ENCODE data around the gene APPL2. TPM values are rescaled to one million over a fixed set of nuclear protein-coding genes. Genes with fewer than 3 reads are reported as not detected.
"Not testable (repeated sequence)": the region's sequence is repeated elsewhere in the genome, so short reads cannot be mapped to it uniquely, and the experiment has no call there.

APPL2 gene
- polyA plus RNA-seq, 1 donor: 28.5 TPM

- DNase-seq (ENCODE audit: low read depth): no peak
Observed at GRCh38 chr12:105194947-105195346, 41.0 kb downstream of the APPL2 start.

- no peak for DNase-seq (ENCODE audit: low read depth)
Observed at GRCh38 chr12:105192624-105193225, 43.2 kb downstream of the APPL2 start.

GRCh38 chr12:105190530-105190929 is 45.4 kb downstream of the APPL2 start:
- DNase-seq (ENCODE audit: low read depth): no peak

DNA sequence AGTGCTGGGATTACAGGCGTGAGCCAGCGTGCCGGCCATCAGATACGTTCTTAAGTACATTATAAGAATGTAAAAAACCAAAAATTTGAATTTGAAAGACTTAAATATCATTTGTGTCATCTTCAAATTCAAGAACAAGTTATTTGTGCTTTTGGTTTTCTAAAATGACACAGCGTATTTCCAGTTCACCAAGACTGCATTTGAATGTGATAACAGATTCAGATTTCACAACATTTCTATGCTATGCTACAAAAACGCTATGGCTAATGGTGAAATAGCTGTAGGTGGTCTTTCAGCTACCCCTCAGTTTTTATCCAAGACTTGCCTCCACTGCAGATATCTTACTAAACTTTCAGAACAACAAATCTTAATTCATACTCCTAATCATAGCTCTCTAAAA is 46.7 kb downstream of the APPL2 start:
- no peak for DNase-seq (ENCODE audit: low read depth)

DNA sequence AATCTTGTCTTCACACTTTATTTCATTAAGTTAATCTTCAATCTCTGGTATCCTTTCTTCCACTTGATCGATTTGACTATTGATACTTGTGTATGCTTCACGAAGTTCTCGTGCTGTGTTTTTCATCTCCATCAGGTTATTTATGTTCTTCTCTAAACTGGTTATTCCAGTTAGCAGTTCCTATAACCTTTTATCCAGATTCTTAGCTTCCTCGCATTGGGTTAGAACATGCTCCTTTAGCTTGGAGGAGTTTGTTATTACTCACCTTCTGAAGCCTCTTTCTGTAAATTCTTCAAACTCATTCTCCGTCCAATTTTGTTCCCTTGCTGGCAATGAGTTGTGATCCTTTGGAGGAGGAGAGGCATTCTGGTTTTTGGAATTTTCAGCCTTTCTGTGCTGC is 52.0 kb downstream of the APPL2 start:
- DNase-seq (ENCODE audit: low read depth): not testable (repeated sequence)

DNA sequence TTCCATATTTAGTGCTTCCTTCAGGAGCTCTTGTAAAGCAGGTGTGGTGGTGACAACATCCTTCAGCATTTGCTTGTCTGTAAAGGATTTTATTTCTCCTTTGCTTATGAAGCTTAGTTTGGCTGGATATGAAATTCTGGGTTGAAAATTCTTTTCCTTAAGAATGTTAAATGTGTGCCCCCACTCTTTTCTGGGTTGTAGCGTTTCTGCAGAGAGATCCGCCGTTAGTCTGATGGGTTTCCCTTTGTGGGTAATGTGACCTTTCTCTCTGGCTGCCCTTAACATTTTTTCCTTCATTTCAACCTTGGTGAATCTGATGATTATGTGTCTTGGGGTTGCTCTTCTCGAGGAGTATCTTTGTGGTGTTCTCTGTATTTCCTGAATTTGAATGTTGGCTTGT is 52.6 kb downstream of the APPL2 start:
- not testable (repeated sequence) for DNase-seq (ENCODE audit: low read depth)

GRCh38 chr12:105179114-105179513 is 56.9 kb downstream of the APPL2 start:
- DNase-seq (ENCODE audit: low read depth): not testable (repeated sequence)

DNA sequence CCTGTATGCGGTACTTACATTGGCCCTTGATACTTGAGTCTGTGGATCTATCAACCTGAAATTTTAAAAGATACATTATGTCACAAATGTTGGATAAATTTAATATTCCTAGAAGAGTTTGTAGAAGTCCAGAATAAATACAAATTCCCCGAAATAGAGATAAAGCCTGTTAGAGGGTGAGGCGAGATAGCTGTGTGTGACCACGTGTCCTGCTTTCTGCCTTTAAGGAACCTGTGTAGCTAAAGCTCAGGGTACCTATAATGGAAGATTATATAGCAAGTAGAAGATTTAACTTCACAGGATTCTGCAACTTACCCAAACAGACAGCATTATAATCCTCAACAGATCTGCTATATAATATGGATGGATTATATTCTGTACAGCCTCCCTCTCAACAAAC is 58.8 kb downstream of the APPL2 start:
- no peak for DNase-seq (ENCODE audit: low read depth)

DNA sequence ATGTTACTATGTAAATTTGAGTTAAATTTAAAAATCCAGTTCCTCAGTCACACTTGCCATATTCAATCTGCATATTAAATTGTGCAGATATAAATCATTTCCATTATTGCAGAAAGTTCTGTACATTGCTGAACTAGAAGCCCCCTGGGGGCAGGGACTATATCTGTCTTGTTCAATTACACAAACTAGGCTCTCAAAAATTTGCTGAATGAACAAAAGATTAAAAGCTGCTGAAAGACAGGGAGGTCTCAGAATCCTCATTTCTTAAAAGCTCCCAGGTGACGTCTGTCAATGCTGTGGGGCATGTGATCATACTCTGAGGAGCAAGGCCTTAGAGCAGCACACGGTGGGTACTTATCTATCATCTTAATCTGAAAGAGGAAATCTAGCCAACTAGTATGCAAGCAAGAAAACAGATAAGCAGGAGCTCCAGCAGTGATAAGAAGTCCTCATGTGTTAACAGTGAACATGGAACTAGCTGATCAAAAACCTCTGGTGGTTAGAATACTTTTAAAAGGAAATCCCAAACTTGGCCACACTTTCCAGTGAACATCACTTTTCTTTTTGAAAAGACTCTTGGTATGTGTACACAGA is 60.5 kb downstream of the APPL2 start:
- DNase-seq (ENCODE audit: low read depth): no peak

DNA sequence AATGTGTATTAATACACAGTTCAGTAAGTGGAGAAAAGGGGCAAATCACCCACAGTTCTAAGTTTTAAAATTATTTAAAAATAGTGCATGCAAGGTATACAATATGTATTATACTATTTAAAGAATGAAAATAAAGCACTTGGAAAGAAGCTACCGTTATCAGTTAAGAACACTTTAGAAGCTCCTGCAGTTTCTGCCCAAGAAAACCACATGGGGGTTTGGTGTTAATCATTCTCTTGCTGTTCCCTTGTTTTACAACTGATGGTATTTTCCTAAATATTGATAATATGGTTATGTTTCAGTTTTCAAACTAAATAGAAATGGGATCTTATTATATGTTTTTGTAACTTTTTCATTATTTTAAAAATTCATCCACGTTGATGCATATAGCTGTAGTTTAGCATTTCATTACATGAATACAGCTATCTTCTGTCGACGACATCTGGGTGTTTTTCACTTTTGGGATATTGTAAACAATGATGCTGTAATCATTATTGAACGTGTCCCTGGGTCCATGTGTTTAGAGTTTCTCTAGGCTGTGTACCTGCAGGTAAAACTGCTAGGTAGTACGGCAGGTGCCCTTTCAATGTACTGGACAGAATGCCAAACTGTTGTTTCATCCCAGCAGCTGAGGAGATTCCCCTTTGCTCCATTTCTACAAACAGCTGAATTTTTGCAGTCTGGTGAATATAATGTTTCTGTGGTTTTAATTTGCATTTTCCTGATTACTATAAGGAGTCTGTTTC is 64.1 kb downstream of the APPL2 start:
- no peak for DNase-seq (ENCODE audit: low read depth)

DNA sequence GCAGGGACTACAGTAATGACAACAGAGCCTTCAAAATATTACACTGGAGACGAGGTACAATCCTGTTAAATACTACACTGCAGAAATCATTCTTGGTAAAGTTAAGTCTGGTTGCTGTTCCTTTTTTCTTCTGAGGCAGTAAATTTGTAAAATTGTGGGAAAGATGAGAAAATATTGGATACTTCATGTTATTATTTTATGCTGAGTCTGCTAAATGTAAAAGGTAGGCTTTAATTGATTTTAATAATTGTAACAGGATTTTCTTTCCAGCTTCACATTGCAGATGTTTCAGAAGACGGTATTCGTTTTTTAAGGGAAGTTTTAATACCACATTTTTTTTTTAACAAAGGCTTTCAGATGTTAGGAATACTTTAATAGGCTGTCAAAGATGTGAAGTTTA is 65.8 kb downstream of the APPL2 start:
- DNase-seq (ENCODE audit: low read depth): no peak

DNA sequence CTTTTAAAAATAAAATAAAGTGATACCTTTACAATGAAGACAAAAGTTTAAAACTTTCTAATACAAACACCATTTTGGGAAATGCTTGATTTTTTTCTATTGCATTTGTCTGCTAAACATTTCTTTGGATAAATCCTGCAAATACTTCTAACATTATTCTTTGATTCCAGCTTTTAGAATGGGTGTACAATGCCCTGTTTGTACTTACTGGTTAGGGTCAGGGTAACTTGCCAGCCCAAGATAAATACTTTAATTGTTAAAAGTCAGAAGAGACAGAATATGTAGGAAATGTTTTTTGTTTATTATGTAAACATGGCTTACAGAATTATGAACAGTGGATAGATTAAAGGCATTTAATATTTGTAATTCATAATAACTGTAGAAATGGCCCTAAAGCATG is 68.0 kb downstream of the APPL2 start:
- no peak for DNase-seq (ENCODE audit: low read depth)

GRCh38 chr12:105167346-105167745 is 68.6 kb downstream of the APPL2 start:
- no peak for DNase-seq (ENCODE audit: low read depth)

DNA sequence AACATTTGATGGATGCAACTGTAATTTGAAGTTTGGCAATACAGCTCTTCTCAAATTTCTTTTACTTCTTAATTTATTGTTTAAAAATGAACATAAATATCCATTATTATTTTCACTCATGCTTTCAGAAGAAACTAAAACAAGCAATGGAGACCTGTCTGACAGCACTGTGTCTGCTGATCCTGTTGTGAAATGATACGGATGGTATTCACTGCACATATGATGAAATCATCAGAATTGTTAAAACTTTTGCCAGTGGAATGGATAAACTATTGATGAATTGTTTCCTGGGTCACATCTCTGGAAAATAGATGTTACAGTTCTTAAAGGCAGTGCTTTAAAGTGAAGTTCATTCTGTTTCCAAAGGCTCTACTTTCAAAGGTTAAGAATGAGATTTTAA is 69.2 kb downstream of the APPL2 start:
- no peak for DNase-seq (ENCODE audit: low read depth)

GRCh38 chr12:105164068-105164467 is 71.9 kb downstream of the APPL2 start:
- DNase-seq (ENCODE audit: low read depth): no peak

GRCh38 chr12:105162174-105162573 is 73.8 kb downstream of the APPL2 start:
- DNase-seq (ENCODE audit: low read depth): no peak

- peak; percentile 5 for DNase-seq (ENCODE audit: low read depth)
Observed at GRCh38 chr12:105158876-105159275, 77.1 kb downstream of the APPL2 start.

DNA sequence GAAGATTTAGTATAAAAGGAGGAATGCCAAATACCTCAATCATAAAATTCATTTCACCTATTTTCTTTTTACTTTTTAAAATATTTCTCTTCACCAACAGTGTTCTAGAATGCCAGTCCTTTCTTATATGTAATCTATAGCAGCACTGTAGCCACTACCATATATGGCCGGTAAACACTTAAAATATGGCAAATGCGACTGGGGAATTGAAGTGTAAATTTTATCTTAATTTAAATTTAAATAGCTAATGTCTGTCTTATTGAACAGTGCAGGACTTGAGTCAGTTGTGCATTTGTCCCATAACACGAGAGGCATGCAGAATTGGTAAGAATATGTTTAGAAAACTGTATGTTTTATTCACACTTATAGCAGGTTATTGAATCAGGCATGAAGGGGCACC is 78.4 kb downstream of the APPL2 start:
- DNase-seq (ENCODE audit: low read depth): no peak

DNA sequence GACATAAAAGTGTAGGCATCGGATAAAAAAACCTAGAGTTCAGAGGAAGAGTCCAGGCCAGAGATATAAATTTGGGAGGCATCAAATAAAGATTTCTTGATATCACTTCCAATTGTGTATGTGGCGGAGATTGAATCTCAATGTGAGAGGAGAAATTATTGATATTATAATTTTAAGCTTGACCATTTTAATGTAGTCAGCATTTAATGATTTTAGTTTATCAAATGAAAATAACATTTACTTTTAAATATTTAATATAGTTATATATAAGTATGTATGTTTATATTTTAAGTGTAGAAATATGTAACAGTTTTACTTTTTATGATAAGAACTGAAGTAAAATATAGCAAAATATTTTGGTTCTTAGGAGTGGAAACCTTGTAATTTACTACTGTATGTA is 79.7 kb downstream of the APPL2 start:
- no peak for DNase-seq (ENCODE audit: low read depth)

DNA sequence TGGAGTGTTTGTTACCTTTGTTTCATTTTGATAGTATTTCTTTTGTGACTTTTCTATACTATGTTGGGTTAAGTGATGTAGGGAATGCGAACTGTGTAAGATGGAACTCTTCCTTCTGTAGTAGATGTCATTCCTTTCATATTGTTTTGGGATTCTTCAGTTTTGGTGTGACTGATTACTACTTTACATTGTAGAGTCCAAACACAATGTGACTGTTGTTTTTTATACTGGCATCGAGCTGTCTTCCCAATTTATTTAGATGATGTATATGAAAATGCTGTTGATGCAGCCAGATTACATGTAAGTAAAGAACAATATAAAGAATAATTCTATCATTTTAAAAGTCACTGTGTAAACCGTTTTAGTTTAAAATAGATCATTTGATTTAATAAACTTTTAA is 93.7 kb downstream of the APPL2 start:
- DNase-seq (ENCODE audit: low read depth): no peak

GRCh38 chr12:105141320-105141922 is 94.6 kb downstream of the APPL2 start:
- DNase-seq (ENCODE audit: low read depth): no peak

DNA sequence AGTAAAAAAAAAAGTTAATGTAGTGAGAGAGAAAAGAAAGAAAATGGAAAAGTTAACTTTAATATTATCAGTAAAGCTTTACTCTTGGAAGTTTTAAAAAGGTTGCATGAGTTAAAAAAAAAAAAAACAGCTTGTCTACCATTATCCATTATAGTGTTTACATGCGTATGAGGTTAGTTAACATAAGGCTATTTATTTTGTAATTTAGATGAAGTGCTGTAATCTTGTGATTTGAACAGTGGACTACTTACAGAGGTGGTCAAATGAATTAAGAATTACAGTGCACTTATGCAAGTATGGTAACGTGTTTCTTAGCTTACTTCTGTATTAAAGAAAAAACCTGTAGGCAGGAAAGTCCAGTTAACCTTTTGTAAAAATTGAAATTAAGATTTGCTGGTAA is 97.7 kb downstream of the APPL2 start:
- DNase-seq (ENCODE audit: low read depth): no peak
